CD14-positive monocyte (primary cell): Measurements from ENCODE around the gene STXBP4. TPM values are rescaled to one million over a fixed set of nuclear protein-coding genes. Genes with fewer than 3 reads are reported as not detected.
A peak's percentile ranks its signal among the peaks of the same experiment; 100 is the strongest.

Experiments
- DNase-seq, 3 donors: peaks; one replicate each; pipeline ENCODE4 v3.0.0-alpha.2; 2011 to 2022
- H2AFZ ChIP-seq: 2 replicates; pipeline ENCODE4 v1.6.0; 2012; ENCODE audit warnings: mild to moderate bottlenecking, low read depth, low read length, inconsistent platforms; ENCODE audit not compliant: insufficient read depth, poor library complexity, severe bottlenecking
- H3K27ac ChIP-seq, 2 donors: 1 replicate in 1 of 2; 2 replicates in 1 of 2; pipeline ENCODE4 v1.5.1; 2012 to 2013; ENCODE audit warnings: low read length in 2 of 2, control low read depth in 1 of 2, inconsistent platforms in 1 of 2, low read depth in 1 of 2, mild to moderate bottlenecking in 1 of 2
- H3K27me3 ChIP-seq, 2 donors: one replicate each; pipeline versions ENCODE4 v1.6.0 to v1.6.1; 2011 to 2013; ENCODE audit warnings: low read length in 2 of 2; ENCODE audit not compliant: control insufficient read depth in 2 of 2, insufficient read depth in 2 of 2
- H3K36me3 ChIP-seq, 2 donors: replicated peaks in 1 of 2; 1 replicate in 1 of 2; 2 replicates in 1 of 2; pipeline versions ENCODE4 v1.5.1 to v1.6.1; 2012 to 2013; ENCODE audit warnings: low read length in 2 of 2, control low read depth in 1 of 2, inconsistent platforms in 1 of 2, mild to moderate bottlenecking in 1 of 2; ENCODE audit not compliant: insufficient read depth in 2 of 2, control insufficient read depth in 1 of 2
- H3K4me1 ChIP-seq, 2 donors: 1 replicate in 1 of 2; 2 replicates in 1 of 2; pipeline versions ENCODE4 v1.5.1 to v1.6.1; 2012 to 2013; ENCODE audit warnings: low read length in 2 of 2, control low read depth in 1 of 2, inconsistent platforms in 1 of 2, mild to moderate bottlenecking in 1 of 2, moderate library complexity in 1 of 2; ENCODE audit not compliant: insufficient read depth in 2 of 2, control insufficient read depth in 1 of 2
- H3K4me2 ChIP-seq: replicated peaks from 2 replicates; pipeline ENCODE3; 2012; ENCODE audit warnings: low read length, moderate library complexity, mild to moderate bottlenecking; ENCODE audit not compliant: poor library complexity, severe bottlenecking; ENCODE audit errors: extremely low read depth
- H3K4me3 ChIP-seq, 3 experiments: fragments of 200-600 bp in 1 of 3; sonication (generic) in 1 of 3; replicated peaks in 1 of 3; 1 replicate in 2 of 3; 2 replicates in 1 of 3; pipeline ENCODE4 v1.5.1; 2011 to 2013; ENCODE audit warnings: low read length in 3 of 3, mild to moderate bottlenecking in 3 of 3, control low read depth in 2 of 3, low read depth in 2 of 3, inconsistent platforms in 1 of 3, moderate library complexity in 1 of 3
- H3K79me2 ChIP-seq: 2 replicates; pipeline ENCODE4 v1.6.0; 2012; ENCODE audit warnings: mild to moderate bottlenecking, control low read depth, inconsistent platforms, low read length, moderate library complexity; ENCODE audit not compliant: insufficient read depth
- H3K9ac ChIP-seq: 2 replicates; pipeline ENCODE4 v1.6.0; 2017; ENCODE audit warnings: low read length, mild to moderate bottlenecking; ENCODE audit not compliant: insufficient read depth, poor library complexity, severe bottlenecking
- H3K9me3 ChIP-seq, 2 donors: replicated peaks in 1 of 2; 1 replicate in 1 of 2; 2 replicates in 1 of 2; pipeline versions ENCODE4 v1.5.1 to v1.6.1; 2012 to 2013; ENCODE audit warnings: low read length in 2 of 2, control low read depth in 1 of 2; ENCODE audit not compliant: control insufficient read depth in 1 of 2, insufficient read depth in 1 of 2
- H4K20me1 ChIP-seq: 2 replicates; pipeline ENCODE4 v1.6.0; 2012; ENCODE audit warnings: mild to moderate bottlenecking, low read length, control low read depth, moderate library complexity; ENCODE audit not compliant: insufficient read depth
- H3K27ac Mint-ChIP-seq, 7 donors: one replicate each; pipeline ENCODE4 v1.8.0; 2020; ENCODE audit warnings: mild to moderate bottlenecking in 7 of 7, mixed read lengths in 7 of 7, moderate library complexity in 6 of 7, inconsistent platforms in 2 of 7
- H3K27me3 Mint-ChIP-seq, 3 donors: one replicate each; pipeline ENCODE4 v1.8.0; 2021 to 2022; ENCODE audit warnings: low read depth in 3 of 3, mild to moderate bottlenecking in 3 of 3, mixed read lengths in 3 of 3, moderate library complexity in 3 of 3, inconsistent platforms in 1 of 3
- H3K36me3 Mint-ChIP-seq, 2 donors: one replicate each; pipeline ENCODE4 v1.8.0; 2020; ENCODE audit warnings: mixed read lengths in 2 of 2, inconsistent platforms in 1 of 2, mild to moderate bottlenecking in 1 of 2
- H3K4me1 Mint-ChIP-seq: one replicate; pipeline ENCODE4 v1.8.0; 2020; ENCODE audit warnings: mild to moderate bottlenecking, mixed read lengths
- H3K4me3 Mint-ChIP-seq, 2 donors: one replicate each; pipeline ENCODE4 v1.8.0; 2020; ENCODE audit warnings: mild to moderate bottlenecking in 2 of 2, mixed read lengths in 2 of 2, moderate library complexity in 1 of 2
- H3K9me3 Mint-ChIP-seq, 7 donors: one replicate each; pipeline ENCODE4 v1.8.0; 2020 to 2022; ENCODE audit warnings: mixed read lengths in 7 of 7, mild to moderate bottlenecking in 6 of 7, moderate library complexity in 6 of 7, inconsistent platforms in 2 of 7
- CTCF ChIP-seq: fragments of 200-600 bp; IDR thresholded peaks from one replicate; pipeline ENCODE4 v1.8.0; 2022; ENCODE audit warnings: antibody characterized with exemption, mild to moderate bottlenecking
- WGBS: methylation state at CpG from one replicate; pipeline ENCODE4 v1.1.5; 2013; ENCODE audit warnings: missing lambda C conversion rate; ENCODE audit not compliant: insufficient coverage; 5-methylcytosine and 5-hydroxymethylcytosine counted together
- intact Hi-C, 2 donors: fragments of 100-400 bp; cut with micrococcal nuclease; formaldehyde crosslinking; loops; one replicate each; pipeline versions ENCODE4 v1.15.0 to v1.15.1; 2023
- polyA plus RNA-seq, 3 donors: library from polyadenylated mRNA; depleted of rRNA in 1 of 3; unstranded in 2 of 3; stranded (reverse) in 1 of 3; fragments of 300-500 nt in 2 of 3; fragments of >200 nt in 1 of 3; fragmentation: Illumina TruSeq in 2 of 3; gene quantifications; 1 replicate in 2 of 3; 2 replicates in 1 of 3; pipeline ENCODE4 v1.2.3, GENCODE V29; 2012 to 2021

Gene STXBP4
- polyA plus RNA-seq, 3 donors: 0.27 to 1.8 (median 0.44) TPM

- Histone ChIP-seq H3K27me3 (no peaks in the 10 kb centered on the region), H3K79me2 (peaks cover 16% of the 10 kb centered on the region), H3K4me2 (peak overlapping the region; percentile 91), H3K4me1 (peaks cover 14 to 22% of the 10 kb centered on the region in 2 donors), H2AFZ (peak overlapping the region; percentile 99), H3K36me3 (peaks cover 5 to 12% of the 10 kb centered on the region in 2 donors), H4K20me1 (no peaks in the 10 kb centered on the region), H3K9ac (peak overlapping the region; percentile 84), H3K9me3 (no peaks in the 10 kb centered on the region), H3K4me3 (peak overlapping the region; percentile 68 to 93 (median 81)), H3K27ac (peak overlapping the region; percentile 25 to 85)
- intact Hi-C loops: no loop called here
- Mint-ChIP-seq H3K4me1 (peaks cover 13% of the 10 kb centered on the region), H3K9me3 (no peaks in the 10 kb centered on the region), H3K27me3 (no peaks in the 10 kb centered on the region), H3K36me3 (peaks cover 4 to 5% of the 10 kb centered on the region in 2 donors), H3K4me3 (no peak overlapping the region), H3K27ac (no peak overlapping the region)
- 0% methylated on average over 13 of the region's 13 CpGs for WGBS
- TF ChIP-seq CTCF: no peak
- peak in 2 of 3 donors; percentile 0 to 4 for DNase-seq
These were observed 395 bp downstream of the STXBP4 start for GRCh38 chr17:54968988-54969332.

GRCh38 chr17:54969658-54970572 is 1.4 kb downstream of the STXBP4 start:
- H2AFZ ChIP-seq: peak overlapping the region; percentile 99
- Mint-ChIP-seq H3K36me3 (no peaks in the 10 kb centered on the region), H3K27ac (no peak overlapping the region), H3K4me3 (no peak overlapping the region), H3K4me1 (peaks cover 13% of the 10 kb centered on the region), H3K27me3 (peaks cover 0 to under 1% (median 0%) of the 10 kb centered on the region in 3 donors), H3K9me3 (no peaks in the 10 kb centered on the region)
- peaks cover 14 to 22% of the 10 kb centered on the region in 2 donors for H3K4me1 ChIP-seq
- no peak for DNase-seq
- H3K9ac ChIP-seq: peak overlapping the region; percentile 84
- no peaks in the 10 kb centered on the region for H3K27me3 ChIP-seq
- no peaks in the 10 kb centered on the region for H3K9me3 ChIP-seq
- H4K20me1 ChIP-seq: no peaks in the 10 kb centered on the region
- H3K4me3 ChIP-seq: peak overlapping the region in 1 of 3 experiments; percentile 93
- H3K79me2 ChIP-seq: peaks cover 16% of the 10 kb centered on the region
- peak overlapping the region; percentile 91 for H3K4me2 ChIP-seq
- WGBS: 45% methylated on average over 3 of the region's 7 CpGs
- no peak for TF ChIP-seq CTCF
- H3K27ac ChIP-seq: peak overlapping the region in 1 of 2 donors; percentile 85
- H3K36me3 ChIP-seq: peaks cover 0 to 3% of the 10 kb centered on the region in 2 donors
- intact Hi-C loops: no loop called here
